GM23248 (cell line): ENCODE data around the gene LRIG1. TPM values are rescaled to one million over a fixed set of nuclear protein-coding genes. Genes with fewer than 3 reads are reported as not detected.
A peak's percentile ranks its signal among the peaks of the same experiment; 100 is the strongest.

ENCODE experiments used
- DNase-seq: peaks from one replicate; pipeline ENCODE4 v3.0.0-alpha.2; 2015
- H2AFZ ChIP-seq: fragments of 200-600 bp; sonication (generic); 2 replicates; pipeline ENCODE4 v1.6.1; 2016; ENCODE audit warnings: antibody characterized with exemption
- H3F3A ChIP-seq: fragments of 200-600 bp; sonication (generic); 2 replicates; pipeline ENCODE4 v1.6.1; 2016; ENCODE audit warnings: mild to moderate bottlenecking, antibody characterized with exemption, mixed run types; ENCODE audit not compliant: insufficient read depth
- H3K27ac ChIP-seq: fragments of 200-600 bp; sonication (generic); 2 replicates; pipeline ENCODE4 v1.5.1; 2016; ENCODE audit warnings: mild to moderate bottlenecking
- H3K27me3 ChIP-seq: fragments of 200-600 bp; sonication (generic); replicated peaks from 2 replicates; pipeline ENCODE4 v1.6.1; 2016; ENCODE audit warnings: mild to moderate bottlenecking; ENCODE audit not compliant: insufficient read depth
- H3K36me3 ChIP-seq: fragments of 200-600 bp; sonication (generic); 2 replicates; pipeline ENCODE4 v1.6.1; 2016; ENCODE audit warnings: low read depth, mild to moderate bottlenecking
- H3K4me1 ChIP-seq: fragments of 200-600 bp; sonication (generic); 2 replicates; pipeline ENCODE4 v1.6.1; 2016; ENCODE audit warnings: mild to moderate bottlenecking; ENCODE audit not compliant: insufficient read depth
- H3K4me2 ChIP-seq: fragments of 200-600 bp; sonication (generic); one replicate; pipeline ENCODE4 v1.6.1; 2016; ENCODE audit warnings: mild to moderate bottlenecking; ENCODE audit not compliant: unreplicated experiment
- H3K4me3 ChIP-seq: fragments of 200-600 bp; sonication (generic); 2 replicates; pipeline ENCODE4 v1.5.1; 2016; ENCODE audit warnings: mild to moderate bottlenecking
- H3K79me2 ChIP-seq: fragments of 200-600 bp; sonication (generic); 2 replicates; pipeline ENCODE4 v1.6.1; 2016; ENCODE audit warnings: mild to moderate bottlenecking; ENCODE audit not compliant: insufficient read depth
- H3K9ac ChIP-seq: fragments of 200-600 bp; sonication (generic); 2 replicates; pipeline ENCODE4 v1.6.1; 2016; ENCODE audit warnings: mild to moderate bottlenecking
- H3K9me2 ChIP-seq: fragments of 200-600 bp; sonication (generic); 2 replicates; pipeline ENCODE4 v1.6.1; 2016; ENCODE audit warnings: mixed run types, mild to moderate bottlenecking, moderate library complexity; ENCODE audit not compliant: insufficient read depth
- H3K9me3 ChIP-seq: fragments of 200-600 bp; sonication (generic); one replicate; pipeline ENCODE4 v1.6.1; 2017; ENCODE audit warnings: low read depth
- H4K20me1 ChIP-seq: fragments of 200-600 bp; sonication (generic); 2 replicates; pipeline ENCODE4 v1.6.0; 2016; ENCODE audit not compliant: insufficient read depth
- EZH2 ChIP-seq: fragments of 200-600 bp; sonication (generic); IDR thresholded peaks from 2 replicates; pipeline ENCODE4 v1.6.1; 2018; ENCODE audit warnings: antibody characterized with exemption, mild to moderate bottlenecking; ENCODE audit not compliant: insufficient read depth, poor library complexity, severe bottlenecking
- EZH2phosphoT487 ChIP-seq: fragments of 200-600 bp; sonication (generic); IDR thresholded peaks from 2 replicates; pipeline ENCODE4 v1.6.1; 2018; ENCODE audit warnings: antibody characterized with exemption, moderate library complexity, mild to moderate bottlenecking, low read depth; ENCODE audit not compliant: insufficient read depth
- WGBS, 2 experiments: methylation state at CpG; one replicate each; pipeline ENCODE4 v1.1.6; 2015 to 2017; ENCODE audit warnings: low lambda C conversion rate in 2 of 2, low coverage in 1 of 2; ENCODE audit errors: missing lambda C conversion rate in 2 of 2; 5-methylcytosine and 5-hydroxymethylcytosine counted together
- in situ Hi-C: fragments of 300-500 bp; cut with MboI; formaldehyde crosslinking; loops from 2 replicates; pipeline ENCODE4 v1.15.0; 2020
- polyA plus RNA-seq: library from polyadenylated mRNA; unstranded; fragments of >200 nt; fragmentation: Nextera tagmentation; extraction: Ambion mirVana; gene quantifications from 2 replicates; pipeline ENCODE4 v1.2.1, GENCODE V29; 2016
- total RNA-seq: library from RNA; depleted of rRNA; stranded (reverse); fragments of >200 nt; shearing (Covaris generic); gene quantifications from 2 replicates; pipeline ENCODE4 v1.2.3, GENCODE V29; 2014

Gene LRIG1
- total and polyA plus RNA-seq, 2 experiments from 2014 or later, result 3.1 to 6.5 TPM

GRCh38 chr3:66432767-66433521 lies 67.9 kb downstream of the LRIG1 start:
- TF ChIP-seq EZH2phosphoT487 (no peak), EZH2 (no peak)
- no peak overlapping the region for H3K27ac ChIP-seq
- peaks cover 7% of the 10 kb centered on the region for H3F3A ChIP-seq
- no peaks in the 10 kb centered on the region for H3K9me2 ChIP-seq
- no peaks in the 10 kb centered on the region for H3K79me2 ChIP-seq
- 79% methylated on average over 9 of the region's 9 CpGs for WGBS, 2 experiments
- no peaks in the 10 kb centered on the region for H4K20me1 ChIP-seq
- H3K4me3 ChIP-seq, result no peak overlapping the region
- H3K4me2 ChIP-seq, result no peak overlapping the region
- in situ Hi-C loops, result no loop called here
- H3K36me3 ChIP-seq, result no peaks in the 10 kb centered on the region
- no peak overlapping the region for H3K9ac ChIP-seq
- H3K9me3 ChIP-seq, result no peaks in the 10 kb centered on the region
- DNase-seq, result no peak
- H2AFZ ChIP-seq, result no peak overlapping the region
- no peaks in the 10 kb centered on the region for H3K27me3 ChIP-seq
- peaks cover 25% of the 10 kb centered on the region for H3K4me1 ChIP-seq

GRCh38 chr3:66432041-66432766 lies 68.6 kb downstream of the LRIG1 start:
- peaks cover 9% of the 10 kb centered on the region for H3F3A ChIP-seq
- no peak overlapping the region for H3K27ac ChIP-seq
- H4K20me1 ChIP-seq, result no peaks in the 10 kb centered on the region
- no peak overlapping the region for H3K4me3 ChIP-seq
- in situ Hi-C loops, result no loop called here
- H3K9me2 ChIP-seq, result no peaks in the 10 kb centered on the region
- WGBS, 2 experiments, result 91 to 93% methylated on average over 11 of the region's 11 CpGs
- DNase-seq, result no peak
- H2AFZ ChIP-seq, result no peak overlapping the region
- H3K9me3 ChIP-seq, result no peaks in the 10 kb centered on the region
- no peak overlapping the region for H3K9ac ChIP-seq
- peaks cover 28% of the 10 kb centered on the region for H3K4me1 ChIP-seq
- no peak overlapping the region for H3K4me2 ChIP-seq
- H3K79me2 ChIP-seq, result no peaks in the 10 kb centered on the region
- TF ChIP-seq EZH2phosphoT487 (no peak), EZH2 (no peak)
- no peaks in the 10 kb centered on the region for H3K27me3 ChIP-seq
- no peaks in the 10 kb centered on the region for H3K36me3 ChIP-seq

- Histone ChIP-seq H3K36me3 (no peaks in the 10 kb centered on the region), H4K20me1 (no peaks in the 10 kb centered on the region), H3K4me1 (peaks cover 28% of the 10 kb centered on the region), H3K4me3 (no peak overlapping the region), H3K79me2 (no peaks in the 10 kb centered on the region), H3K4me2 (no peak overlapping the region), H3F3A (peaks cover 9% of the 10 kb centered on the region), H3K9ac (no peak overlapping the region), H2AFZ (no peak overlapping the region), H3K9me2 (no peaks in the 10 kb centered on the region), H3K27ac (no peak overlapping the region), H3K9me3 (no peaks in the 10 kb centered on the region), H3K27me3 (no peaks in the 10 kb centered on the region)
- peak; percentile 85 for DNase-seq
- 77 to 91% methylated on average over 2 to 3 of the region's 3 CpGs for WGBS, 2 experiments
- in situ Hi-C loops, result no loop called here
- no peak for TF ChIP-seq EZH2phosphoT487
- no peak for TF ChIP-seq EZH2
Observed at GRCh38 chr3:66431494-66431893, 69.3 kb downstream of the LRIG1 start.

GRCh38 chr3:66430876-66431275 lies 69.9 kb downstream of the LRIG1 start:
- H3K9me3 ChIP-seq, result no peaks in the 10 kb centered on the region
- H3K27me3 ChIP-seq, result no peaks in the 10 kb centered on the region
- no peak overlapping the region for H3K4me3 ChIP-seq
- no peaks in the 10 kb centered on the region for H3K79me2 ChIP-seq
- H3K36me3 ChIP-seq, result no peaks in the 10 kb centered on the region
- H3F3A ChIP-seq, result peaks cover 9% of the 10 kb centered on the region
- peaks cover 28% of the 10 kb centered on the region for H3K4me1 ChIP-seq
- H4K20me1 ChIP-seq, result no peaks in the 10 kb centered on the region
- DNase-seq, result no peak
- no peaks in the 10 kb centered on the region for H3K9me2 ChIP-seq
- 44 to 46% methylated on average over 8 of the region's 8 CpGs for WGBS, 2 experiments
- H3K4me2 ChIP-seq, result no peak overlapping the region
- no peak overlapping the region for H2AFZ ChIP-seq
- in situ Hi-C loops, result no loop called here
- no peak overlapping the region for H3K27ac ChIP-seq
- no peak overlapping the region for H3K9ac ChIP-seq
- TF ChIP-seq EZH2phosphoT487 (no peak), EZH2 (no peak)
